Left lung (tissue), 10 donors: ENCODE measurements around the gene TTI1. TPM values are rescaled to one million over a fixed set of nuclear protein-coding genes. Genes with fewer than 3 reads are reported as not detected.

ENCODE experiments used
- ATAC-seq: fragments of 200-7000 bp; cut with Tn5 transposase; one replicate; pipeline ENCODE4 v1.9.1; 2020; ENCODE audit warnings: moderate library complexity
- DNase-seq, 4 donors: peaks; one replicate each; pipeline ENCODE4 v3.0.0-alpha.2; 2013 to 2020
- H3K27ac ChIP-seq, 2 donors: fragments of 200-600 bp; sonication (generic) in 1 of 2; one replicate each; pipeline versions ENCODE4 v1.5.0 to v1.8.0; 2020 to 2021
- H3K27me3 ChIP-seq, 2 donors: fragments of 200-600 bp; sonication (generic) in 1 of 2; one replicate each; pipeline versions ENCODE4 v1.5.0 to v1.8.0; 2020 to 2021
- H3K36me3 ChIP-seq, 2 donors: fragments of 200-600 bp; sonication (generic) in 1 of 2; one replicate each; pipeline versions ENCODE4 v1.5.0 to v1.8.0; 2020 to 2021
- H3K4me1 ChIP-seq, 2 donors: fragments of 200-600 bp; one replicate each; pipeline ENCODE4 v1.8.0; 2021
- H3K4me3 ChIP-seq, 2 donors: fragments of 200-600 bp; sonication (generic) in 1 of 2; one replicate each; pipeline versions ENCODE4 v1.5.0 to v1.8.0; 2020 to 2021; ENCODE audit warnings: mild to moderate bottlenecking in 1 of 2
- H3K9me3 ChIP-seq, 2 donors: fragments of 200-600 bp; sonication (generic) in 1 of 2; one replicate each; pipeline versions ENCODE4 v1.5.0 to v1.8.0; 2020 to 2021
- intact Hi-C, 2 donors: fragments of 100-400 bp; cut with DNase I; formaldehyde crosslinking; loops; one replicate each; pipeline versions ENCODE4 v1.11.2 to v1.14.2; 2022
- polyA plus RNA-seq, 6 donors: library from polyadenylated mRNA; unstranded; fragments of 120-200 nt; gene quantifications; one replicate each; pipeline ENCODE4 v1.2.1, GENCODE V29; 2013; ENCODE audit not compliant: insufficient read length in 6 of 6
- total RNA-seq, 2 donors: library from RNA; stranded (reverse); fragmentation: NEBNext Ultra II Directional; extraction: Animal tissue kit (Norgen Biotek cat#: 25700); gene quantifications; one replicate each; pipeline ENCODE4 v1.2.1, GENCODE V29; 2021
- TF ChIP-seq, protein P1 (sequence below), 2 donors: fragments of 200-600 bp; sonication (generic) in 1 of 2; IDR thresholded peaks; one replicate each; pipeline versions ENCODE4 v1.5.0 to v1.8.0; 2021; ENCODE audit warnings: antibody characterized with exemption in 2 of 2
- donor health status: DM: no; HTN: yes; CAD: no.
- donor health status: DM: no; HTN: no; CAD: no.

TTI1 gene
- total and polyA plus RNA-seq, 8 donors: 16.9 to 32.5 (median 29.6) TPM

GRCh38 chr20:38061109-38061508 is 27.9 kb upstream of the TTI1 start:
- peaks cover 4 to 6% of the 10 kb centered on the region in 2 donors for H3K4me1 ChIP-seq
- ATAC-seq: no peak
- no peak for DNase-seq
- no peaks in the 10 kb centered on the region for H3K27me3 ChIP-seq
- H3K4me3 ChIP-seq: no peak overlapping the region
- peaks cover 0 to 83% of the 10 kb centered on the region in 2 donors for H3K36me3 ChIP-seq
- intact Hi-C loops: no loop called here
- no peak overlapping the region for H3K27ac ChIP-seq
- no peaks in the 10 kb centered on the region for H3K9me3 ChIP-seq
- TF ChIP-seq, protein P1, sequence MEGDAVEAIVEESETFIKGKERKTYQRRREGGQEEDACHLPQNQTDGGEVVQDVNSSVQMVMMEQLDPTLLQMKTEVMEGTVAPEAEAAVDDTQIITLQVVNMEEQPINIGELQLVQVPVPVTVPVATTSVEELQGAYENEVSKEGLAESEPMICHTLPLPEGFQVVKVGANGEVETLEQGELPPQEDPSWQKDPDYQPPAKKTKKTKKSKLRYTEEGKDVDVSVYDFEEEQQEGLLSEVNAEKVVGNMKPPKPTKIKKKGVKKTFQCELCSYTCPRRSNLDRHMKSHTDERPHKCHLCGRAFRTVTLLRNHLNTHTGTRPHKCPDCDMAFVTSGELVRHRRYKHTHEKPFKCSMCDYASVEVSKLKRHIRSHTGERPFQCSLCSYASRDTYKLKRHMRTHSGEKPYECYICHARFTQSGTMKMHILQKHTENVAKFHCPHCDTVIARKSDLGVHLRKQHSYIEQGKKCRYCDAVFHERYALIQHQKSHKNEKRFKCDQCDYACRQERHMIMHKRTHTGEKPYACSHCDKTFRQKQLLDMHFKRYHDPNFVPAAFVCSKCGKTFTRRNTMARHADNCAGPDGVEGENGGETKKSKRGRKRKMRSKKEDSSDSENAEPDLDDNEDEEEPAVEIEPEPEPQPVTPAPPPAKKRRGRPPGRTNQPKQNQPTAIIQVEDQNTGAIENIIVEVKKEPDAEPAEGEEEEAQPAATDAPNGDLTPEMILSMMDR (IDR thresholded peaks at IDR 0.05): no peak

DNA sequence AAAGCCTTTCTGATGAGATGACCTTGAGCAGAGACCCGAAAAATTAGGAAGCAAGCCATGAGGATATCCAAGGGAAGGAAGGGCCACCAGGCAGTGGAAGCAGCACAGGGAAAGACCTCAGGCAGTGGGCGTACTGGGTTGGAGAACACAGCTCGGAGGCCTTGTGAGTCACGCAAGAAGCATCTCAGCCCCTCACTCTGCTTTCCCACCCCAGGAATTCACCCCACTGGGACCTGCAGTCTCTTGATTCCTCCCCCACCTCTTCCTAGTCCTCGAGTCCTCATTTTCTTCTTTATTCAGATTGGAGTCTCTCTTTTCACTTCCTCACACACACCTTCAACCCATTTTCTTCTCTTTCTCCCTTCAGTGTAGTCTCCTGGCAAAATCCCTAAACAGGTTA is 27.3 kb upstream of the TTI1 start:
- ATAC-seq (no peak), DNase-seq (no peak)
- Histone ChIP-seq H3K27ac (no peak overlapping the region), H3K27me3 (no peaks in the 10 kb centered on the region), H3K36me3 (peaks cover 0 to 78% of the 10 kb centered on the region in 2 donors), H3K4me3 (no peak overlapping the region), H3K4me1 (peaks cover 4 to 6% of the 10 kb centered on the region in 2 donors), H3K9me3 (no peaks in the 10 kb centered on the region)
- TF ChIP-seq, protein P1 (IDR thresholded peaks at IDR 0.05): no peak
- intact Hi-C loops: no loop called here

- Histone ChIP-seq H3K36me3 (peaks cover 0 to 74% of the 10 kb centered on the region in 2 donors), H3K27ac (no peak overlapping the region), H3K4me1 (peaks cover 4 to 6% of the 10 kb centered on the region in 2 donors), H3K9me3 (no peaks in the 10 kb centered on the region), H3K4me3 (no peak overlapping the region), H3K27me3 (no peaks in the 10 kb centered on the region)
- intact Hi-C loops: loop anchor here in 1 of 2 donors (5.0 kb wide), 1 partner anchor 162 kb away; no protein-coding TSS in a partner anchor
- TF ChIP-seq, protein P1 (IDR thresholded peaks at IDR 0.05): no peak
- ATAC-seq (peak; percentile 66), DNase-seq (no peak)
Measured at GRCh38 chr20:38059832-38060231, 26.6 kb upstream of the TTI1 start.

DNA sequence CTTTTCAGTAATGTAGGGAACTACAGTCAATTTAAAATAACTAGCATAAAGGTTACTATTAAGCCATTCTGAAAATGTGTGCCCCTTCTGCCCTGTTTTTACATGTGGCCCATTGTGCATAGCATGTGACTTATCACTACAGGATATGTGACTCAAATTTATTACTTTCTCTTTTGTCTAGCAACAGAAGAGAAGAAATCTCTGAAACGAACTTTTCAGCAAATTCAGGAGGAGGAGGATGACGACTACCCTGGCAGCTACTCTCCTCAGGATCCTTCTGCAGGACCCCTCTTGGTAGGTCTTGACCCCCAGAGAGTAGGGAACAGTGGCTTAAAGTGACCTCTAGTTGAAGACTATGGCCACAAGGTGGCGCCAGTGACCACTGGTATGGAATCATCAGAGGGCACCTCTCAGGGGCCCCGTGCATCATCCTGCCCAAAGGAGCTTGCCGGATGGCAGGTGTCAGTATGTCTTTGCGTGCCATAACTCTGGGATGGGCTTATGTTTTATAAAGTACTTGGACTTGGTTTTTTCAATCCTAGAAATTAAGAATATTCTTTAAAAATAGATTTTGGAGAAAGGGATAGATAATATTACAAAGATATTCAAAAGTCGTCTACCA is 24.2 kb upstream of the TTI1 start:
- Histone ChIP-seq H3K27ac (no peak overlapping the region), H3K4me3 (no peak overlapping the region), H3K36me3 (peaks cover 0 to 56% of the 10 kb centered on the region in 2 donors), H3K9me3 (no peaks in the 10 kb centered on the region), H3K27me3 (no peaks in the 10 kb centered on the region), H3K4me1 (peaks cover 4 to 6% of the 10 kb centered on the region in 2 donors)
- intact Hi-C loops: loop anchor here in 1 of 2 donors (5.0 kb wide), 1 partner anchor 165 kb away; no protein-coding TSS in a partner anchor
- TF ChIP-seq, protein P1 (IDR thresholded peaks at IDR 0.05): peak; percentile 86 to 87
- peak; percentile 63 to 91 (median 80) for DNase-seq
- ATAC-seq: peak; percentile 83

DNA sequence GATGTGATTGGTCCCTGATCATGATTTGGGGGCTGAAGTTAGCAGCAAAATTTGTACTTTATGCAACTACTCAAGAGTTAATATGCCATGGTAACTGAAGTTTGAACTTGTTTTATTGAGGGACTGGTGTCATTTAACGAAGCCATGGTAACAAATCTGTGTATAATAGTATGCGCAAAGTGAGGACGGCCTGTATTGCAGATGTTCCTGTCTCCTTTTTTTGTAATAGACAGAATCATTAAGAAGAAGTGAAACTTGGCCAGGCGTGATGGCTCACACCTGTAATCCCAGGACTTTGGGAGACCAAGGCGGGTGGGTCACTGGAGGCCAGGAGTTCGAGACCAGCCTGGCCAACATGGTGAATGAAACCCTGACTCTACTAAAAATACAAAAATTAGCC is 22.6 kb upstream of the TTI1 start:
- H3K4me3 ChIP-seq: no peak overlapping the region
- DNase-seq: no peak
- H3K36me3 ChIP-seq: peaks cover 0 to 57% of the 10 kb centered on the region in 2 donors
- no peaks in the 10 kb centered on the region for H3K9me3 ChIP-seq
- intact Hi-C loops: loop anchor here in 1 of 2 donors (5.0 kb wide), 1 partner anchor 166 kb away; no protein-coding TSS in a partner anchor
- peaks cover 6 to 8% of the 10 kb centered on the region in 2 donors for H3K4me1 ChIP-seq
- H3K27me3 ChIP-seq: no peaks in the 10 kb centered on the region
- no peak for ATAC-seq
- H3K27ac ChIP-seq: no peak overlapping the region
- TF ChIP-seq, protein P1 (IDR thresholded peaks at IDR 0.05): no peak
